Tibial nerve (tissue), 4 donors: ENCODE data around the gene PIGN. TPM values are rescaled to one million over a fixed set of nuclear protein-coding genes. Genes with fewer than 3 reads are reported as not detected.
"Not testable (repeated sequence)": the region's sequence is repeated elsewhere in the genome, so short reads cannot be mapped to it uniquely, and the experiment has no call there.

ENCODE experiments used
- DNase-seq, 2 donors: peaks; one replicate each; pipeline ENCODE4 v3.0.0-alpha.2; 2019; ENCODE audit warnings: low spot score in 2 of 2
- H3K27ac ChIP-seq, 4 donors: fragments of 200-600 bp; sonication (generic) in 3 of 4; one replicate each; pipeline ENCODE4 v1.5.1; 2017 to 2019; ENCODE audit warnings: mild to moderate bottlenecking in 1 of 4
- H3K27me3 ChIP-seq, 2 donors: fragments of 200-600 bp; sonication (generic) in 1 of 2; one replicate each; pipeline versions ENCODE4 v1.5.1 to v1.6.0; 2017 to 2019
- H3K36me3 ChIP-seq, 3 donors: fragments of 200-600 bp; sonication (generic); one replicate each; pipeline ENCODE4 v1.5.1; 2018 to 2019
- H3K4me1 ChIP-seq, 4 donors: fragments of 200-600 bp; sonication (generic) in 3 of 4; one replicate each; pipeline ENCODE4 v1.5.1; 2017 to 2019
- H3K4me3 ChIP-seq, 4 donors: fragments of 200-600 bp; sonication (generic) in 3 of 4; one replicate each; pipeline ENCODE4 v1.5.1; 2017 to 2019; ENCODE audit warnings: mild to moderate bottlenecking in 1 of 4, moderate library complexity in 1 of 4
- H3K9me3 ChIP-seq, 4 donors: fragments of 200-600 bp; sonication (generic) in 3 of 4; one replicate each; pipeline ENCODE4 v1.5.1; 2017 to 2019
- EP300 ChIP-seq, 2 donors: sonication (generic); formaldehyde crosslinking; IDR thresholded peaks; one replicate each; pipeline ENCODE4 v1.6.1; 2017; ENCODE audit warnings: antibody characterized with exemption in 2 of 2, mild to moderate bottlenecking in 1 of 2
- POLR2A ChIP-seq, 2 donors: fragments of 450-650 bp; IDR thresholded peaks; one replicate each; pipeline ENCODE4 v1.6.1; 2017; ENCODE audit warnings: antibody characterized with exemption in 2 of 2, mild to moderate bottlenecking in 2 of 2, moderate library complexity in 2 of 2
- WGBS, 2 donors: methylation state at CpG; one replicate each; pipeline ENCODE4 v1.1.5; 2018; 5-methylcytosine and 5-hydroxymethylcytosine counted together
- total RNA-seq, 4 donors: library from RNA; depleted of rRNA; stranded (reverse); fragments of >200 nt; gene quantifications; one replicate each; pipeline ENCODE4 v1.1.0, GENCODE V29; 2016
- TF ChIP-seq, protein P1 (sequence below), 5 experiments: fragments of 200-600 bp in 3 of 5; fragments of 450-650 bp in 2 of 5; sonication (generic) in 3 of 5; IDR thresholded peaks; one replicate each; pipeline ENCODE4 v1.5.1; 2016 to 2019; ENCODE audit warnings: antibody characterized with exemption in 5 of 5, mild to moderate bottlenecking in 3 of 5, moderate library complexity in 2 of 5

The PIGN gene
- total RNA-seq, 4 donors from 2014 or later: 24.9 to 40.0 (median 32.5) TPM

DNA sequence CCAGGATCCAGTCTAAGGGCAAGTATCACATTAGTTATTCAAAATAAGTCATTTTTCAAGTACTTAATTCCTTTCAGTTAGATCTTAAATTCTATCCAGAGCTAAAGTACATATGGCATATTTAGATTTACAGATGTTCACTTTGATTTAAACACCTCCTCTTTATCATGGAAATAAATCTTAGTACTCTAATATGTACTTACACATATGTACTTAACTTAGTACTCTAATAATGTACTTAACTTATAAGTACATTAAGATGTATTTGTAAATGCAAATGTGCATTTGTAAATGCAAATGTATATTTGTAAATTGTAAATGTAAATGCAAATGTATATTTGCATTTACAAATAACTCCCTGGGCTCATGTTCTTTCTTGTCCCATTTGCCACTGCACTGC is 14.6 kb downstream of the PIGN start:
- Histone ChIP-seq H3K27me3 (no peaks in the 10 kb centered on the region), H3K4me3 (no peak overlapping the region), H3K27ac (no peak overlapping the region), H3K4me1 (no peaks in the 10 kb centered on the region), H3K9me3 (no peaks in the 10 kb centered on the region), H3K36me3 (no peaks in the 10 kb centered on the region)
- no peak for DNase-seq
- TF ChIP-seq, protein P1, sequence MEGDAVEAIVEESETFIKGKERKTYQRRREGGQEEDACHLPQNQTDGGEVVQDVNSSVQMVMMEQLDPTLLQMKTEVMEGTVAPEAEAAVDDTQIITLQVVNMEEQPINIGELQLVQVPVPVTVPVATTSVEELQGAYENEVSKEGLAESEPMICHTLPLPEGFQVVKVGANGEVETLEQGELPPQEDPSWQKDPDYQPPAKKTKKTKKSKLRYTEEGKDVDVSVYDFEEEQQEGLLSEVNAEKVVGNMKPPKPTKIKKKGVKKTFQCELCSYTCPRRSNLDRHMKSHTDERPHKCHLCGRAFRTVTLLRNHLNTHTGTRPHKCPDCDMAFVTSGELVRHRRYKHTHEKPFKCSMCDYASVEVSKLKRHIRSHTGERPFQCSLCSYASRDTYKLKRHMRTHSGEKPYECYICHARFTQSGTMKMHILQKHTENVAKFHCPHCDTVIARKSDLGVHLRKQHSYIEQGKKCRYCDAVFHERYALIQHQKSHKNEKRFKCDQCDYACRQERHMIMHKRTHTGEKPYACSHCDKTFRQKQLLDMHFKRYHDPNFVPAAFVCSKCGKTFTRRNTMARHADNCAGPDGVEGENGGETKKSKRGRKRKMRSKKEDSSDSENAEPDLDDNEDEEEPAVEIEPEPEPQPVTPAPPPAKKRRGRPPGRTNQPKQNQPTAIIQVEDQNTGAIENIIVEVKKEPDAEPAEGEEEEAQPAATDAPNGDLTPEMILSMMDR (IDR thresholded peaks at IDR 0.05): no peak
- no peak for TF ChIP-seq EP300 (IDR thresholded peaks at IDR 0.05)
- no peak for TF ChIP-seq POLR2A (IDR thresholded peaks at IDR 0.05)

DNA sequence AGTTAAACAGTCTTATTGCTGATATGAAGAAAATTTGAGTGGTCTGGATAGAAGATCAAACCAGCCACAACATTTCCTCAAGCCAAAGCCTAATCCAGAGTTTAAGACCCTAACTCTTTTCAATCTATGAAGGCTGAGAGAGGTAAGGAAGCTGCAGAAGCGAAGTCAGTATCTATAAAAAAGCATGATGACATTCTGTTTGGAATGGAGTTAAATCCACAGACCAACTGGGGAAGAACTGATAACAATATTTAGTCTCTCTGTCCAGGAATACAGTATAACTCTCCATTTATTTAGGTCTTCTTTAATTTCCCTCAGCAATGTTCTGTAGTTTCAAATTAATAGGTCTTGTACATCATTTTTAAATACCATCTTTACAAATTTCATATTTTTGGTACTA is 16.0 kb downstream of the PIGN start:
- peaks cover 0 to 9% (median 0%) of the 10 kb centered on the region in 3 donors for H3K36me3 ChIP-seq
- no peaks in the 10 kb centered on the region for H3K27me3 ChIP-seq
- H3K4me3 ChIP-seq: no peak overlapping the region
- H3K9me3 ChIP-seq: no peaks in the 10 kb centered on the region
- TF ChIP-seq POLR2A (IDR thresholded peaks at IDR 0.05) (no peak), EP300 (IDR thresholded peaks at IDR 0.05) (no peak)
- TF ChIP-seq, protein P1 (IDR thresholded peaks at IDR 0.05): no peak
- DNase-seq: no peak
- 90 to 91% methylated on average over 1 of the region's 1 CpG for WGBS, 2 donors
- H3K4me1 ChIP-seq: no peaks in the 10 kb centered on the region
- no peak overlapping the region for H3K27ac ChIP-seq

DNA sequence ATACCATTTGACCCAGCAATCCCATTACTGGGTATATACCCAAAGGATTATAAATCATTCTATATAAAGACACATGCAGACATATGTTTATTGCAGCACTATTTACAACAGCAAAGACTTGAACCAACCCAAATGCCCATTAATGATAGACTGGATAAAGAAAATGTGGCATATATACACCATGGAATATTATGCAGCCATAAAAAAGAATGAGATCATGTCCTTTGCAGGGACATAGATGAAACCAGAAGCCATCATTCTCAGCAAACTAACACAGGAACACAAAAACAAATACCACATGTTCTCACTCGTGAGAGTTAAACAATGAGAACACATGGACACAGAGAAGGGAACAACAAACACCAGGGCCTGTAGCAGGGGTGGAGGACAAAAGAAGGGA is 20.3 kb downstream of the PIGN start:
- WGBS, 2 donors: 88 to 97% methylated on average over 1 of the region's 1 CpG
- DNase-seq, H3K27ac ChIP-seq, H3K27me3 ChIP-seq, H3K4me1 ChIP-seq, H3K9me3 ChIP-seq, H3K4me3 ChIP-seq: not testable (repeated sequence)
- peaks cover 0 to 10% (median 0%) of the 10 kb centered on the region in 3 donors for H3K36me3 ChIP-seq

DNA sequence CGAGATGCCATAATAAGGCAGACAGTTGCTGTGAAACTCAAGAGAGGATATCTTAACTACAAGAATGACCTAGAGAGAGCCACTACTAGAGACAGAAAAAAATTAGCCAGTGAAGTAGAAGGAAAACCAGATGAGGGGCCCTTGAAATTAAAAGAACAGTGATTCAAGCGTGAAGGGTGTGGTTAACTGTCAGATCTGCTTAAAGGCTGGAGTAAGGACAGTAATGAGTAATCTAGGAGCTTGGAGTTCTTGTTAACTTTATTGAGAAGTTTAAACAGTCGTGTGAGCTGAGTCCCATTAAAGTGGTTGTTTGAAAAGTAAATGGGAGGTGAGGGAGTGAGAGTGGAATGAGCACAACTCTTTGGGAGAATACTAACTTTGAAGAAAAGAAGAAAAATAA is 21.3 kb downstream of the PIGN start:
- DNase-seq: no peak
- 85 to 89% methylated on average over 3 of the region's 3 CpGs for WGBS, 2 donors
- H3K36me3 ChIP-seq: peaks cover 0 to 16% (median 0%) of the 10 kb centered on the region in 3 donors
- no peak overlapping the region for H3K27ac ChIP-seq
- H3K4me1 ChIP-seq: peaks cover 0 to 4% (median 0%) of the 10 kb centered on the region in 4 donors
- TF ChIP-seq POLR2A (IDR thresholded peaks at IDR 0.05) (no peak), EP300 (IDR thresholded peaks at IDR 0.05) (no peak)
- TF ChIP-seq, protein P1 (IDR thresholded peaks at IDR 0.05): no peak
- no peaks in the 10 kb centered on the region for H3K9me3 ChIP-seq
- no peak overlapping the region for H3K4me3 ChIP-seq
- H3K27me3 ChIP-seq: no peaks in the 10 kb centered on the region

DNA sequence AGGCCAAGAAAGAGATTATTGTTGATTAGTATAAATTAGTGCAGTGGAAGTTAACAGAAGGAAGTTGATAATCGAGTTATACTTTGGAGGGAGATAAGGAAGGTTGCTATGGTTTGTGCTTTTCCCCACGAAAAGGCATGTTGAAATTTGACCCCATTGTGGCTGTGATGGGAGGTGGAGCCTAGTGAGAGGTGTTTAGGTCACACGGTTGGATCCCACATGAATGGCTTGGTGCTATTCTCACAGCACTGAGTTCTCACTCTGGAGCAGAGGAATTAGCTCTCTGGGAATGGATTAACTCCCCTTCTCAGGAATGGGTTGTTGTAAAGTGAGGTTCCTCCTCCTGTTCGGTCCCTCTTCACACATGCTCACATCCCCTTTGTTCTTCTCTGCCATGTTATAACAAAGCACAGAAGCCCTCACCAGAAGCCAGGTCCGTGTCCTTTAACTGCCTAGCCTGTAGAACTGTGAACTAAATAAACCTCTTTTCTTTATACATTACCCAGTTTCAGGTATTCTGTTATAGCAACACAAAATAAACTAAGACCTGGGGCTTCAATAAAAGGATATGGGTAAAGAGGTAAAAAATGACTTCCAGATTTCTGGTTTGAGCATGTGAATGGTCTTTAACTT is 21.9 kb downstream of the PIGN start:
- WGBS, 2 donors: 59% methylated on average over 5 of the region's 5 CpGs
- no peak overlapping the region for H3K4me3 ChIP-seq

More for the DNA sequence above, 21.9 kb downstream of the PIGN start:
- Histone ChIP-seq H3K27ac (no peak overlapping the region), H3K4me1 (peaks cover 0 to 4% (median 0%) of the 10 kb centered on the region in 4 donors), H3K9me3 (no peaks in the 10 kb centered on the region), H3K27me3 (no peaks in the 10 kb centered on the region), H3K36me3 (peaks cover 0 to 20% (median 0%) of the 10 kb centered on the region in 3 donors)
- TF ChIP-seq EP300 (IDR thresholded peaks at IDR 0.05) (no peak), POLR2A (IDR thresholded peaks at IDR 0.05) (no peak)
- TF ChIP-seq, protein P1 (IDR thresholded peaks at IDR 0.05): no peak
- DNase-seq: no peak
